Effector memory CD8-positive, alpha-beta T cell (primary cell): ENCODE data around the gene KIAA0319L.
A peak's percentile ranks its signal among the peaks of the same experiment; 100 is the strongest.

Experiments
- ATAC-seq: fragments of 150-1000 bp; cut with Tn5 transposase; replicated peaks from 2 replicates; pipeline ENCODE4 v1.10.0; 2021; ENCODE audit warnings: mild to moderate bottlenecking, moderate library complexity
- DNase-seq, 3 experiments: peaks; one replicate each; pipeline ENCODE4 v3.0.0; 2021
- H3K27ac Mint-ChIP-seq, 2 donors: one replicate each; pipeline ENCODE4 v1.8.0; 2022; ENCODE audit warnings: mild to moderate bottlenecking in 2 of 2, mixed read lengths in 2 of 2, moderate library complexity in 2 of 2
- H3K27me3 Mint-ChIP-seq, 2 donors: one replicate each; pipeline ENCODE4 v1.8.0; 2022; ENCODE audit warnings: mixed read lengths in 2 of 2
- H3K36me3 Mint-ChIP-seq: one replicate; pipeline ENCODE4 v1.8.0; 2022; ENCODE audit warnings: mild to moderate bottlenecking, moderate library complexity, mixed read lengths; ENCODE audit not compliant: insufficient read depth
- H3K4me1 Mint-ChIP-seq, 2 donors: one replicate each; pipeline ENCODE4 v1.8.0; 2022; ENCODE audit warnings: low read depth in 2 of 2, mixed read lengths in 2 of 2
- H3K4me3 Mint-ChIP-seq, 2 donors: one replicate each; pipeline ENCODE4 v1.8.0; 2022; ENCODE audit warnings: mild to moderate bottlenecking in 2 of 2, mixed read lengths in 2 of 2, moderate library complexity in 2 of 2
- H3K9me3 Mint-ChIP-seq, 2 donors: one replicate each; pipeline ENCODE4 v1.8.0; 2022; ENCODE audit warnings: mixed read lengths in 2 of 2

Gene KIAA0319L

GRCh38 chr1:35531368-35531767, 25.8 kb downstream of the KIAA0319L start:
- Mint-ChIP-seq H3K4me3 (no peak overlapping the region), H3K27ac (peak overlapping the region in 1 of 2 donors; percentile 41), H3K9me3 (peaks cover 0 to 3% of the 10 kb centered on the region in 2 donors), H3K36me3 (peaks cover 19% of the 10 kb centered on the region), H3K4me1 (peaks cover 4 to 5% of the 10 kb centered on the region in 2 donors), H3K27me3 (no peaks in the 10 kb centered on the region)
- no peak for ATAC-seq
- DNase-seq: no peak

GRCh38 chr1:35530946-35531345, 26.3 kb downstream of the KIAA0319L start:
- H3K36me3 Mint-ChIP-seq: peaks cover 19% of the 10 kb centered on the region
- H3K9me3 Mint-ChIP-seq: peaks cover 0 to 3% of the 10 kb centered on the region in 2 donors
- H3K27me3 Mint-ChIP-seq: no peaks in the 10 kb centered on the region
- peak overlapping the region in 1 of 2 donors; percentile 65 for H3K27ac Mint-ChIP-seq
- DNase-seq (no peak), ATAC-seq (no peak)
- no peak overlapping the region for H3K4me3 Mint-ChIP-seq
- H3K4me1 Mint-ChIP-seq: peaks cover 4 to 5% of the 10 kb centered on the region in 2 donors

GRCh38 chr1:35530168-35530567, 27.0 kb downstream of the KIAA0319L start:
- H3K27ac Mint-ChIP-seq: peak overlapping the region in 1 of 2 donors; percentile 65
- peaks cover 19% of the 10 kb centered on the region for H3K36me3 Mint-ChIP-seq
- no peak overlapping the region for H3K4me3 Mint-ChIP-seq

GRCh38 chr1:35524106-35524505, 33.1 kb downstream of the KIAA0319L start:
- peaks cover 5% of the 10 kb centered on the region for H3K36me3 Mint-ChIP-seq

More at GRCh38 chr1:35530168-35530567, 27.0 kb downstream of the KIAA0319L start:
- no peak for ATAC-seq
- Mint-ChIP-seq H3K9me3 (peaks cover 0 to 3% of the 10 kb centered on the region in 2 donors), H3K4me1 (peaks cover 4 to 5% of the 10 kb centered on the region in 2 donors), H3K27me3 (no peaks in the 10 kb centered on the region)
- DNase-seq: no peak

GRCh38 chr1:35519432-35519831, 37.8 kb downstream of the KIAA0319L start:
- ATAC-seq (no peak), DNase-seq (no peak)
- peak overlapping the region in 1 of 2 donors; percentile 57 for H3K27ac Mint-ChIP-seq
- H3K9me3 Mint-ChIP-seq: peaks cover 6 to 19% of the 10 kb centered on the region in 2 donors
- H3K4me1 Mint-ChIP-seq: peaks cover 14 to 30% of the 10 kb centered on the region in 2 donors
- H3K36me3 Mint-ChIP-seq: peaks cover 5% of the 10 kb centered on the region
- H3K27me3 Mint-ChIP-seq: no peaks in the 10 kb centered on the region
- H3K4me3 Mint-ChIP-seq: no peak overlapping the region

More at GRCh38 chr1:35524106-35524505, 33.1 kb downstream of the KIAA0319L start:
- no peaks in the 10 kb centered on the region for H3K9me3 Mint-ChIP-seq
- DNase-seq (no peak), ATAC-seq (no peak)
- H3K27me3 Mint-ChIP-seq: no peaks in the 10 kb centered on the region
- H3K4me1 Mint-ChIP-seq: peaks cover 2 to 11% of the 10 kb centered on the region in 2 donors
- no peak overlapping the region for H3K4me3 Mint-ChIP-seq
- no peak overlapping the region for H3K27ac Mint-ChIP-seq

GRCh38 chr1:35518183-35518582, 39.0 kb downstream of the KIAA0319L start:
- Mint-ChIP-seq H3K36me3 (peaks cover 5% of the 10 kb centered on the region), H3K9me3 (peaks cover 6 to 19% of the 10 kb centered on the region in 2 donors), H3K4me3 (no peak overlapping the region), H3K27me3 (no peaks in the 10 kb centered on the region), H3K4me1 (peaks cover 17 to 35% of the 10 kb centered on the region in 2 donors), H3K27ac (no peak overlapping the region)
- ATAC-seq: no peak
- DNase-seq: no peak

- Mint-ChIP-seq H3K4me3 (no peak overlapping the region), H3K36me3 (peaks cover 7% of the 10 kb centered on the region)
These were observed 45.9 kb downstream of the KIAA0319L start for GRCh38 chr1:35511305-35511704.

GRCh38 chr1:35509558-35509957, 47.6 kb downstream of the KIAA0319L start:
- ATAC-seq (no peak), DNase-seq (no peak)
- H3K4me3 Mint-ChIP-seq: no peak overlapping the region
- peaks cover 37 to 64% of the 10 kb centered on the region in 2 donors for H3K4me1 Mint-ChIP-seq
- H3K9me3 Mint-ChIP-seq: no peaks in the 10 kb centered on the region
- H3K27me3 Mint-ChIP-seq: no peaks in the 10 kb centered on the region
- peak overlapping the region; percentile 94 for H3K27ac Mint-ChIP-seq
- H3K36me3 Mint-ChIP-seq: peaks cover 7% of the 10 kb centered on the region

More at GRCh38 chr1:35511305-35511704, 45.9 kb downstream of the KIAA0319L start:
- H3K27me3 Mint-ChIP-seq: no peaks in the 10 kb centered on the region
- no peak overlapping the region for H3K27ac Mint-ChIP-seq
- peaks cover 28 to 58% of the 10 kb centered on the region in 2 donors for H3K4me1 Mint-ChIP-seq
- ATAC-seq: no peak
- H3K9me3 Mint-ChIP-seq: peaks cover 2 to 11% of the 10 kb centered on the region in 2 donors
- DNase-seq: no peak

- peak overlapping the region in 1 of 2 donors; percentile 5 for H3K4me3 Mint-ChIP-seq
- DNase-seq: no peak
- peaks cover 7% of the 10 kb centered on the region for H3K36me3 Mint-ChIP-seq
- no peak for ATAC-seq
- peak overlapping the region; percentile 94 for H3K27ac Mint-ChIP-seq
- H3K9me3 Mint-ChIP-seq: no peaks in the 10 kb centered on the region
- peaks cover 33 to 58% of the 10 kb centered on the region in 2 donors for H3K4me1 Mint-ChIP-seq
- H3K27me3 Mint-ChIP-seq: no peaks in the 10 kb centered on the region
These were observed 49.3 kb downstream of the KIAA0319L start for GRCh38 chr1:35507947-35508346.

GRCh38 chr1:35506960-35507912, 50.0 kb downstream of the KIAA0319L start:
- Mint-ChIP-seq H3K9me3 (no peaks in the 10 kb centered on the region), H3K36me3 (peaks cover 4% of the 10 kb centered on the region), H3K4me1 (peaks cover 33 to 62% of the 10 kb centered on the region in 2 donors), H3K27me3 (no peaks in the 10 kb centered on the region), H3K4me3 (peak overlapping the region; percentile 72 to 75), H3K27ac (peak overlapping the region; percentile 94)
- ATAC-seq (no peak), DNase-seq (peak in 1 of 3 experiments; percentile 5)

GRCh38 chr1:35505911-35506798, 51.0 kb downstream of the KIAA0319L start:
- H3K4me1 Mint-ChIP-seq: peaks cover 36 to 63% of the 10 kb centered on the region in 2 donors

GRCh38 chr1:35502242-35502641, 55.0 kb downstream of the KIAA0319L start:
- DNase-seq (no peak), ATAC-seq (no peak)
- Mint-ChIP-seq H3K27me3 (no peaks in the 10 kb centered on the region), H3K4me1 (peaks cover 39 to 59% of the 10 kb centered on the region in 2 donors), H3K9me3 (no peaks in the 10 kb centered on the region), H3K4me3 (no peak overlapping the region), H3K36me3 (peaks cover 4% of the 10 kb centered on the region), H3K27ac (peak overlapping the region; percentile 2 to 3)

More at GRCh38 chr1:35505911-35506798, 51.0 kb downstream of the KIAA0319L start:
- peak; percentile 37 to 45 (median 44) for DNase-seq
- H3K27me3 Mint-ChIP-seq: no peaks in the 10 kb centered on the region
- no peaks in the 10 kb centered on the region for H3K9me3 Mint-ChIP-seq
- H3K27ac Mint-ChIP-seq: peak overlapping the region; percentile 94
- H3K36me3 Mint-ChIP-seq: peaks cover 4% of the 10 kb centered on the region
- ATAC-seq: peak; percentile 88
- H3K4me3 Mint-ChIP-seq: peak overlapping the region; percentile 72 to 75

- Mint-ChIP-seq H3K27me3 (no peaks in the 10 kb centered on the region), H3K36me3 (peaks cover 2% of the 10 kb centered on the region), H3K4me1 (peaks cover 24 to 42% of the 10 kb centered on the region in 2 donors), H3K27ac (peak overlapping the region; percentile 91), H3K4me3 (no peak overlapping the region), H3K9me3 (no peaks in the 10 kb centered on the region)
- DNase-seq (no peak), ATAC-seq (no peak)
These were observed 56.8 kb downstream of the KIAA0319L start for GRCh38 chr1:35500439-35500838.
